NCI-H2081 (cell line): ENCODE measurements around the gene CALD1.

Experiments
- DNase-seq, 2 experiments: peaks; one replicate each; lab custom pipeline; 2025; lab: John Stamatoyannopoulos, UW

Gene CALD1

GRCh38 chr7:135001390-135002165 lies 222.1 kb downstream of the CALD1 start:
- DNase-seq: no peak

- no peak for DNase-seq
These were observed 232.8 kb downstream of the CALD1 start for GRCh38 chr7:135012229-135012628.
